SK-N-SH treated with all-trans-retinoic acid at 6 μM for 48 hours (cell line): ENCODE measurements around the gene CSNK1G1.

ENCODE experiments used
- PATZ1 ChIP-seq: fragments of 250-450 bp; sonication (Bioruptor Pico); IDR thresholded peaks from 2 replicates; pipeline ENCODE4 v1.8.0; 2020; ENCODE audit warnings: mild to moderate bottlenecking, moderate library complexity, borderline replicate concordance
- SNAI2 ChIP-seq: fragments of 250-450 bp; sonication (Bioruptor Pico); IDR thresholded peaks from 2 replicates; pipeline ENCODE4 v1.5.0; 2020; ENCODE audit warnings: mild to moderate bottlenecking, moderate library complexity
- TCF4 ChIP-seq: fragments of 250-450 bp; sonication (Bioruptor Pico); IDR thresholded peaks from 2 replicates; pipeline ENCODE4 v1.8.0; 2021; ENCODE audit warnings: mild to moderate bottlenecking, moderate library complexity, borderline replicate concordance
- TSHZ2 ChIP-seq: fragments of 250-450 bp; sonication (Bioruptor Pico); IDR thresholded peaks from 2 replicates; pipeline ENCODE4 v1.5.0; 2020; ENCODE audit warnings: mild to moderate bottlenecking, moderate library complexity
- ZFP30 ChIP-seq: fragments of 450-650 bp; formaldehyde crosslinking; IDR thresholded peaks from 2 replicates; pipeline ENCODE4 v1.5.0; 2022; ENCODE audit warnings: mild to moderate bottlenecking, moderate library complexity

GRCh38 chr15:64286473-64286872, 69.5 kb downstream of the CSNK1G1 start:
- no peak for TF ChIP-seq SNAI2 (CRISPR knock-in tag)
- no peak for TF ChIP-seq TSHZ2 (CRISPR knock-in tag)
- TF ChIP-seq TCF4: peak; percentile 53; the same call in 1 of the 2 replicates
- TF ChIP-seq ZFP30 (CRISPR knock-in tag): no peak
- no peak for TF ChIP-seq PATZ1 (CRISPR knock-in tag)
